SW 1271 (cell line): ENCODE measurements around the gene RRP7A.
"Not testable (repeated sequence)": the region's sequence is repeated elsewhere in the genome, so short reads cannot be mapped to it uniquely, and the experiment has no call there.

ENCODE experiments used
- DNase-seq, 2 experiments: peaks; one replicate each; lab custom pipeline; 2025; lab: John Stamatoyannopoulos, UW

The RRP7A gene

DNA sequence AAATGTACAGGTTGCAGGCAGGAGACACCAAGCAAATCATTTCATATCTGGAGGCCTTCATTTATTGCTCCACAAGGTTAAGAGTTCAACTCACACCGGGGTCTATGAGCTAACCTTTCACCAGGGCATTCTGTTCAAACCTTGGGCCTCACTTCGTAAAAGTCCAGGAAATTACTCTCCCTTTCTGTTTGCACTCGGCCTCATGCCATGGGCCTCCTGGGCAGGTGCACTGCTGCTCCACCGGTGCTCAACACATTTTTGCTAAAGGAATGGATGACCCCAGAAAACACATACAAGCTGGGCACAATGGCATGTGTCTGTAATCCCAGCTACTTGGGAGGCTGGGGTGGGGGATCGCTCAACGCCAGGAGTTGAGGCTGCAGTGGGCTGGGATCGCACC is 16.6 kb upstream of the RRP7A start:
- no peak for DNase-seq

DNA sequence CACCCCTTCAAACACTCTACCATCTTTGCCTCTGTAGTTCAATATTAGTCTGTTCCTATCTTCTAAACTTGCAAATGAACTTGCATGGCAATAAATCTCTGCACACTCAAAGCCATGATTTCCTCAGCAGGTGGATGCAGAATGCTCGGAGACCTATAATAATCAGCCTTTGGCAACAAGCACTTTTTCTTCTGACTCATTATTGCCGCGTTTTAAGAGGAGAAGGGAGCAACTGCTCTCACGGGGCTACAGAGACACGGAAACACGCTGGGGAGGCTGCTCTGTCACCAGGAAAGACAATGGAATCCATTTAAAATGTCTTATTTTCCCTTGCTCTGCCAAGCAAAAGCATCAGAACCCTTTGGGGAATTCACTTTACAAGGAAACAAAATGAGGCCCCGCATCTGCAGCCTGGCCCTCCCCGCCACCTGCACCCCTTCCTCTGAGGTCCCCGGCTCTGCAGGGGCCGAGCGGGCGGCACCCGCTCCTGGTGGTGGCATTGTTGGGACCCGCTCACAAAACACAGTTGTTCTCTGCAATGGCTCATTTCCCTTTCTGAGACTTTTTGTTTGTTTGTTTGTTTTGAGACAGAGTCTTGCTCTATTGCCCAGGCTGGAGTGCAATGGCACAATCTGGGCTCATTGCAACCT is 15.6 kb upstream of the RRP7A start:
- not testable (repeated sequence) for DNase-seq

DNA sequence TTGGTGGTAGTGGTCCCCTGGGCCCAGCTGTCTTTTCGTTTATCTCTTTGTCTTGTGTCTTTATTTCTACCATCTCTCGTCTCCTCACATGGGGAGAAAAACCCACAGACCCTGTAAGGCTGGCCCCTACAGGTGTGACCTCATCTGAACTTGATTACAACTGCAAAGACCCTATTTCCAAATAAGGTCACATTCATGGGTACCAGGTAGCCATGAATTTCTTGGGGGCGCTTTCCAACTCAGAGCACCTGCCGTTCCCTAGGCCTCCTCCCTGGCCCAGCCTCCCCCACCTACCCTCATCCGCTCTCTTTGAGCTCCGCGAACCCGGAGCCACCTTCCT is 14.0 kb upstream of the RRP7A start:
- no peak for DNase-seq

DNA sequence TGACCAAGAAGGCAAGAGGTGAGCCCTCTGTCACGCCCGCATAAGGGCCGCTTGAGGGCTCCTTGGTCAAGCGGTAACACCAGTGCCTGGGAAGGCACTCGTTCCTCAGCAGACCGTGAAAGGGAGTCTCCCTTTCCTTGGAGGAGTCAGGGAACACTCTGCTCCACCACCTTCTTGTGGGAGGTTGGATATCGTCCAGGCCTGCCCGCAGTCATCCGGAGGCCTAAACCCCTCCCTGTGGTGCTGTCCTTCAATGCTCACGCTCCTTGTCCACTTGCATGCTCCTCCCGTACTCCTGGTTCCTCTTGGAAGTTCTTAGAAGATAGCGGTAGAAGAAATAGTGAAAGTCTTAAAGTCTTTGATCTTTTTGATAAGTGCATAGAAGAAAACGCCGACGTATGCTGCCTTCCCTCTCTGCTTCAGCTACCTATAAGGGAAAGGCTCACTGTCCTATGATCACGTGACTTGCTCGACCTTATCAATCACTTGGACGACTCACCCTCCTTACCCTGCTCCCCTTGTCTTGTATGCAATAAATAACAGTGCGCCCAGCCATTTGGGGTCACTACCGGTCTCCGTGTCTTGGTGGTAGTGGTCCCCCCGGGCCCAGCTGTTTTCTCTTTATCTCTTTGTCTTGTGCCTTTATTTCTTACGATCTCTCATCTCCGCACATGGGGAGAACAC is 11.9 kb upstream of the RRP7A start:
- DNase-seq: not testable (repeated sequence)

GRCh38 chr22:42529435-42529834 is 9.8 kb upstream of the RRP7A start:
- not testable (repeated sequence) for DNase-seq

DNA sequence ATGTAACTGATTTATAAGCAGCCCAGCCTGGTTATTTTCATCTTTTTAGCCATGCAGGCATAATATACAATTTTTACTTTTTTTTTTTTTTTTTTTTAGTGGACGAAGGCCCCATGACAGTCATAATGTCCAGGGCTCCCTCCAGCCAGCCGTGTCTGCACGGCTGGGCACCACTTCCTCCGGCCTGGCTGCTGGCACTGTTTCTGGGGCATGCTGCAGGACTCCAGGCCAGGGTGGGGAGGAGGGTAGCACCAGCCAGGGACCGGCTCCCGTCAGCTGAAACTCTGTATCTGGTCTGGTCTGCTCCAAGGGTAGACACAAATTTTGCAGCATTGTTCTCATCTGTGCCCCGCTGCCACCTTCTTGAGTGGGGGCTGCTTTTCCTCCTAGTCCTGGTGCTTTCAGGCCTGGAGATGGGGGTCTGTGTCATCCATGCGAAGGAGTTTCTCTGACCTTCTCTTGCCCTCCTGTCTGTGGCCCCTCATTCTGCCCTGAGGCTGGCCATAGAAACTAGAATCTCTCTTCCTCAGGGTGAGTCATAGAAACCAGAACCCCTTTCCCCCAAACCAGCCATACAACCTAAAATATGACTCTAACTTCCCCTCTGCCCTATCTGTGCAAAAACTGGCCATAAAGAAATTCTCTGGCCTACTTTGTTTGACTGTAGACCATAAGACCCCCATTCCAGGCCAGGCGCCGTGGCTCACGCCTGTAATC is 9.2 kb upstream of the RRP7A start:
- DNase-seq: no peak

- no peak for DNase-seq
These were observed 3.0 kb upstream of the RRP7A start for GRCh38 chr22:42522546-42522945.

- no peak for DNase-seq
These were observed 1.6 kb upstream of the RRP7A start for GRCh38 chr22:42521228-42521546.

DNA sequence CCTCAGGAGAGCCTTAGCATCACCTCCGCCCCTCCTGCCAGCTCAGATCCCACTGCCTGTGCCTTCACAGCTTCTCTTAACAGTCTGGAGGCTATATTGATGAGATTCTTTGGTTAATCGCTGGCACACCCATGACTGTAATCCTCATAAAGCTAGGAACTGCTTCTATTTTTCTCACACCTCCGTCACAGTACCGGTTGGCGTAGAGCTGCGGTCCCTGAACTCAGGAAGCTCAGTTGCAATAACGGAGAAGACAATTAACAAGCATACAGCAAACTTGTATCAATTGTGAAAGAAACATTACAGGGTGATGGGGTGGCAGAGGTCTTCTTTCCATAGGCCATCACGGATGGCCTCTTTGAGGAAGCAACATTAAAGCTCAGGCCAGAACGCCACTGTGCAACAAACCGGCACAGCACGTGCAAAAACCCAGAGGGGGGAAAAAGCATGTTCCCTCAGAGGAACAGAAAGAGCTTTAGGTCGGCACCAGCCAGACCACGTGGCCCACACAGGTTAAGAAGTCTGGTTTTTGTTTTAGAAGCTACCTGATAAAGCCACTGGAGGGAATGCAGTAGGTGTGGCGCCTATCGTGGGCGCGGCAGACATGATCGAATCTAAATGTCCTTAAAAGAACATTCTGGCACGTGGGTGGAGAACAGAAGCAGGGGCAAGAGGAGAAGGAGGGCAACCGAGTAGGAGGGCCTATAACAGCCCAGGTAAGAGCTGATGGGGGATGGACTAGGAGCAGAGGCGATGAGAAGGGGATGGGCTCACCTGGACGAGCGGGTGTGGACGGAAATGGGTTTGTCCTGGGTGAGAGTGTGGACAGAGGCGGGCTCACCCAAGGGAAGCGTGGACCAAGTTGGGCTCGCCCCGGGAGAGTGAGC is 715 bp downstream of the RRP7A start:
- DNase-seq: not testable (repeated sequence)

- not testable (repeated sequence) for DNase-seq
These were observed 2.5 kb downstream of the RRP7A start for GRCh38 chr22:42517103-42517502.

GRCh38 chr22:42515896-42516295 is 3.7 kb downstream of the RRP7A start:
- no peak for DNase-seq

- DNase-seq: not testable (repeated sequence)
These were observed 4.3 kb downstream of the RRP7A start for GRCh38 chr22:42515304-42515703.

DNA sequence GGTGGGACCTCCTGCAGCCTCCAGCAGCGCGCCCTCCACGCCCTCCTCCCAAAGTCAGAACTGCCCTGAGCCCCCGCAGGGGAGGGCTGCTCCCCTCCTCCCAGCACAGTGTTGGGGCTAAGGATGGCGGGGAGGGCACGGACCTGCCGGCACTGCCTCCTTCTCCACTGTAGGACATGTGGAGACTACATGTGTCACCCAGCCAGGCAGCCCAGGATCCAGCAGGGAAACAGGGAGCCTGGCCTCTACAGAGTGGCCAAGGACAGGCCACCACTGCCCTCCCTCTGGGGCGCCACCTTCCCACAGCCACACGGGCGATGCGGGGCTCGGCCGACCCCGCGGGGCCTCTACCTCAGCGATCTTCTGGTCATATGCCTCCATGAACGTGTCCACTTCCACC is 5.3 kb downstream of the RRP7A start:
- DNase-seq: not testable (repeated sequence)

- peak in 1 of 2 experiments; percentile 6 for DNase-seq
These were observed 7.2 kb downstream of the RRP7A start for GRCh38 chr22:42512273-42512990.

GRCh38 chr22:42511401-42511891 is 8.2 kb downstream of the RRP7A start:
- no peak for DNase-seq

GRCh38 chr22:42509548-42509947 is 10.0 kb downstream of the RRP7A start:
- no peak for DNase-seq

DNA sequence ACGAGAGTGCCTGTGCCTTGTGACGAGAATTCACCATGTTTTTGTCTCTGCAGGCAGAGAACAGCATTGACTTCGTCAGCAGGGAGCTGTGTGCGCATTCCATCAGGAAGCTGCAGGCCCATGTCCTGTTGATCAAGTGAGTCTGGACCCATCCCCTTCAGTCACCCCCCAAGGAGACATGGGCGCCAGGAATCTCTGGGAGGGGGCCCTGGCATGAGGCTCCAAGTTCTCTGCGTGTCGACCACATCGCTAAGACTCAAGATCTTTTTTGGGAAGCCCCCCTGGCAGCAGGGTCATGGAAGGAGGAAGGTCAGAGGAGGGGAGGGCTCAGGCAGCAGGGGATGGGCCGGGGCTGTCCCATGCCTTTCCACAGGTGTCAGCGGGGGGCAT is 10.6 kb downstream of the RRP7A start:
- DNase-seq: not testable (repeated sequence)

- not testable (repeated sequence) for DNase-seq
These were observed 11.1 kb downstream of the RRP7A start for GRCh38 chr22:42508327-42508974.

DNA sequence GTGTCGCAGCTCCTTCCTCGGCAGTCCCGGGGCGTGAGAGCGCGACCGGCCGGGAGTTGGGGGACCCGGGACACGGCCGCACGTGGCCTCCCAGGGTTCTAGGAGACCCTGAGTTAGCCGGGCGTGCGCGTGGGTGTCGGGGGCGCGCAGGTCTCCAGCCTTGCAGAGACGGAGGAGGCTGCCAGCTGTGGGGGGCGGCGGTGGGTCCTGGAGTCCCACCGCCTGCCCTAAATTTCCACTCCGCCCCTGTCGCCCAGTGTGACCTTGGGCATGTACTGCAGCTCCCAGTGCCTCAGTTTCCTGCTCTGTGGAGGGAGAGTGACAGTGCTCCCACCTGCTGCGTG is 18.8 kb downstream of the RRP7A start:
- no peak for DNase-seq

- DNase-seq: peak in 1 of 2 experiments; percentile 34
These were observed 19.3 kb downstream of the RRP7A start for GRCh38 chr22:42500161-42500835.

DNA sequence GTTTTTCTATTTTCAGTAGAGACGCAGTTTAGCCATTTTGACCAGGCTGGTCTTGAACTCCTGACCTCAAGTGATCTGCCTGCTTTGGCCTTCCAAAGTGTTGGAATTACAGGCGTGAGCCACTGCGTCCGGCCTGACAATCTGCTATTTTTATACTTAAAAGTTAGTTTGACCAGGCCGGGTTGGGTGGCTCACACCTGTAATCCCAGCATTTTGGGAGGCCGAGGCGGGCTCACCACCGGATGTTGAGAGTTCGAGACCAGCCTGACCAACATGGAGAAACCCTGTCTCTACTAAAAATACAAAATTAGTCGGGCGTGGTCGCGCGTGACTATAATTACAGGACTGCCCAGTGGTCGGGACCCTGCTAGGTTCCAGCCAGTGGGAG is 19.8 kb downstream of the RRP7A start:
- not testable (repeated sequence) for DNase-seq
